NB4 (cell line): Measurements from ENCODE around the gene SPON1.
A peak's percentile ranks its signal among the peaks of the same experiment; 100 is the strongest.

Experiments
- DNase-seq: peaks from one replicate; pipeline ENCODE4 v3.0.0; 2010; ENCODE audit warnings: low read depth
- H3K4me3 ChIP-seq: one replicate; pipeline ENCODE4 v1.5.1; 2011; ENCODE audit warnings: mild to moderate bottlenecking, low read depth, low read length, moderate library complexity
- MAX ChIP-seq: IDR thresholded peaks from 2 replicates; pipeline ENCODE4 v1.6.1; 2011; ENCODE audit warnings: low read depth, low read length
- MYC ChIP-seq: IDR thresholded peaks from 2 replicates; pipeline ENCODE4 v1.6.1; 2011; ENCODE audit warnings: low read depth, low read length
- POLR2A ChIP-seq: IDR thresholded peaks from 2 replicates; pipeline ENCODE4 v1.6.1; 2011; ENCODE audit warnings: mild to moderate bottlenecking; ENCODE audit not compliant: insufficient read length; ENCODE audit errors: extremely low read depth
- TF ChIP-seq, protein P1 (sequence below): IDR thresholded peaks from one replicate; pipeline ENCODE4 v1.5.1; 2012; ENCODE audit warnings: low read depth, low read length

SPON1 gene

GRCh38 chr11:14266622-14267021 lies 304.1 kb downstream of the SPON1 start:
- TF ChIP-seq POLR2A (no peak), MYC (no peak), MAX (no peak)
- TF ChIP-seq, protein P1, sequence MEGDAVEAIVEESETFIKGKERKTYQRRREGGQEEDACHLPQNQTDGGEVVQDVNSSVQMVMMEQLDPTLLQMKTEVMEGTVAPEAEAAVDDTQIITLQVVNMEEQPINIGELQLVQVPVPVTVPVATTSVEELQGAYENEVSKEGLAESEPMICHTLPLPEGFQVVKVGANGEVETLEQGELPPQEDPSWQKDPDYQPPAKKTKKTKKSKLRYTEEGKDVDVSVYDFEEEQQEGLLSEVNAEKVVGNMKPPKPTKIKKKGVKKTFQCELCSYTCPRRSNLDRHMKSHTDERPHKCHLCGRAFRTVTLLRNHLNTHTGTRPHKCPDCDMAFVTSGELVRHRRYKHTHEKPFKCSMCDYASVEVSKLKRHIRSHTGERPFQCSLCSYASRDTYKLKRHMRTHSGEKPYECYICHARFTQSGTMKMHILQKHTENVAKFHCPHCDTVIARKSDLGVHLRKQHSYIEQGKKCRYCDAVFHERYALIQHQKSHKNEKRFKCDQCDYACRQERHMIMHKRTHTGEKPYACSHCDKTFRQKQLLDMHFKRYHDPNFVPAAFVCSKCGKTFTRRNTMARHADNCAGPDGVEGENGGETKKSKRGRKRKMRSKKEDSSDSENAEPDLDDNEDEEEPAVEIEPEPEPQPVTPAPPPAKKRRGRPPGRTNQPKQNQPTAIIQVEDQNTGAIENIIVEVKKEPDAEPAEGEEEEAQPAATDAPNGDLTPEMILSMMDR = no peak
- no peak overlapping the region for H3K4me3 ChIP-seq
- no peak for DNase-seq

DNA sequence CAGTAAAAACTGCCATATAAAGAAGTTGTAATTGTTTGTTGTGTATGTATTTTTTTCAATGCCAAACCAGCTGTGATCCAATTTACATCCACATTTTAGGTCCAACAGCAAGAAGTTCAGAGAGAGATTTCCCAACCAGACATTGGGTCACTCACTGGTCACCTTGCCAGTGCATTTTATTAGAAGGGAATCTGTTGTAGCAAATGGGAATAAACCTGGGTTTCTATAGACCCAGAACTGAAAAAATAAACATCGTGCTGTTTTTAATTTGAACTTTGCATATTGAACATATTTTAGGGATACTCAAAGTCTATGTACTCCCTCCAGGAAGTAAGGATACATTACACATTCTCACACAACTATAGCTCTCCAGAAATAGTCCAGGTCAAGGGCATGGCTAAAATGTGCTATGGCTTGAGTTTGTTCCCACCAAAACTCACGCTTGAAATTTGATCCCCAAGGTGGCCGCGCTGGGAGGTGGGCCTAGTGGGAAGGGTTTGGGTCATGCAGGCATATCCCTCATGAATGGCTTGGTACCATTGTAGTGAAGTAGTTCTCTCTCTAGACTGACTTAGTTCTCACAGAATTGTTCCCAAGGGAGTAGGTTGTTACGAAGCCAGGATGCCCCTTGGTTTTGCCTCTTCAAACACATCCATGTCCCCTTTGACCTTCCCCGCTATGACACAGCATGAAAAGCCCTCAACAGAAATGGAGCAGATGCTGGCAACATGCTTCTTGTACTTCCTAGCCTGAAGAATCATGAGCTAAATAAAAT lies 305.5 kb downstream of the SPON1 start:
- TF ChIP-seq, protein P1 = no peak
- TF ChIP-seq MAX = no peak
- TF ChIP-seq POLR2A = no peak
- no peak for TF ChIP-seq MYC
- no peak overlapping the region for H3K4me3 ChIP-seq
- no peak for DNase-seq

- TF ChIP-seq, protein P1 = no peak
- TF ChIP-seq POLR2A = no peak
- TF ChIP-seq MAX = no peak
- TF ChIP-seq MYC = no peak
Observed at GRCh38 chr11:14269692-14270573, 307.4 kb downstream of the SPON1 start.

GRCh38 chr11:14270690-14271542 lies 308.4 kb downstream of the SPON1 start:
- no peak overlapping the region for H3K4me3 ChIP-seq
- peak; percentile 85 for DNase-seq
- TF ChIP-seq MAX = no peak
- no peak for TF ChIP-seq MYC
- TF ChIP-seq, protein P1 = no peak
- TF ChIP-seq POLR2A = no peak

More at GRCh38 chr11:14269692-14270573, 307.4 kb downstream of the SPON1 start:
- DNase-seq = no peak
- no peak overlapping the region for H3K4me3 ChIP-seq

DNA sequence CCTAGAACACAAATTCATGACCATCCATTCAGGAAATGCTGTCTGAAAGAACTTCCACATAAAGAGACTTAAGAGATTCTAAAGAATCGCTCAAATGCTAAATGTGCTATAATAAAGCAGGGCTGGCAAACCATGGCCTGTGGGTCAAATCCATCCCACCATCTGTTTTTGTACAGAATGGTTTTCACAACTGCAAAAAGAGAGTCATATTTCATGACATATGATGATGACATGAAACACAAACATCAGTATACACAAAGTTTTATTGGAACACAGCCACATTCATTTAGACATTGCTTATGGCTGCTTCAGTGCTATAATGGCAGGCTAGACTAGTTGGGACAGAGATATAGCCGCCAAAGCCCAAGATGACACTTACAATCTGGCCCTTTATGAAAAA lies 311.4 kb downstream of the SPON1 start:
- no peak for DNase-seq
- TF ChIP-seq MYC (no peak), POLR2A (no peak), MAX (no peak)
- TF ChIP-seq, protein P1 = no peak
- no peak overlapping the region for H3K4me3 ChIP-seq
